Small intestine (tissue), 7 donors: ENCODE data around the gene FAM53B. TPM values are rescaled to one million over a fixed set of nuclear protein-coding genes. Genes with fewer than 3 reads are reported as not detected.

Experiments
- DNase-seq, 2 donors: peaks; one replicate each; pipeline versions ENCODE4 v3.0.0 to v3.0.0-alpha.2; 2013
- FAIRE-seq: peaks from 2 replicates; lab custom pipeline; 2012; peaks lifted over from hg19 to GRCh38; lab: Jason Lieb, UNC
- H3K27ac ChIP-seq, 3 donors: one replicate each; pipeline ENCODE4 v1.5.1; 2013; ENCODE audit warnings: low read length in 2 of 3, mild to moderate bottlenecking in 2 of 3, control low read depth in 1 of 3, inconsistent platforms in 1 of 3, low read depth in 1 of 3, moderate library complexity in 1 of 3
- H3K27me3 ChIP-seq, 3 donors: one replicate each; pipeline ENCODE4 v1.6.1; 2013; ENCODE audit warnings: low read length in 3 of 3, inconsistent platforms in 1 of 3; ENCODE audit not compliant: control insufficient read depth in 3 of 3, insufficient read depth in 3 of 3
- H3K36me3 ChIP-seq, 3 donors: one replicate each; pipeline ENCODE4 v1.6.1; 2013; ENCODE audit warnings: low read length in 3 of 3, inconsistent platforms in 1 of 3, low read depth in 1 of 3, mild to moderate bottlenecking in 1 of 3, moderate library complexity in 1 of 3; ENCODE audit not compliant: control insufficient read depth in 3 of 3, insufficient read depth in 2 of 3
- H3K4me1 ChIP-seq, 3 donors: one replicate each; pipeline ENCODE4 v1.6.1; 2013; ENCODE audit warnings: low read length in 2 of 3, inconsistent platforms in 1 of 3, low read depth in 1 of 3, mild to moderate bottlenecking in 1 of 3, moderate library complexity in 1 of 3; ENCODE audit not compliant: control insufficient read depth in 3 of 3, insufficient read depth in 2 of 3
- H3K4me3 ChIP-seq, 3 donors: one replicate each; pipeline ENCODE4 v1.5.1; 2013; ENCODE audit warnings: low read length in 3 of 3, control low read depth in 1 of 3, inconsistent platforms in 1 of 3, low read depth in 1 of 3, mild to moderate bottlenecking in 1 of 3, moderate library complexity in 1 of 3
- H3K9me3 ChIP-seq, 2 donors: one replicate each; pipeline ENCODE4 v1.6.1; 2013; ENCODE audit warnings: low read depth in 1 of 2, low read length in 1 of 2; ENCODE audit not compliant: control insufficient read depth in 2 of 2, insufficient read depth in 1 of 2
- WGBS, 3 donors: extraction: QIAGEN DNeasy Blood & Tissue Kit; methylation state at CpG; one replicate each; pipeline ENCODE4 v1.1.7; 2013; 5-methylcytosine and 5-hydroxymethylcytosine counted together
- polyA plus RNA-seq, 4 donors: library from polyadenylated mRNA; stranded (reverse) in 3 of 4; unstranded in 1 of 4; fragments of 200-250 nt in 3 of 4; fragments of 120-200 nt in 1 of 4; gene quantifications; one replicate each; pipeline versions ENCODE4 v1.2.1 to v1.2.3, GENCODE V29; 2013
- donor health status: healthy with polysubstance abuse.
- donor health status: control.
- donor health status: control.
- donor health status: Bipolar disorder and iron deficiency.
- donor health status: healthy.

Gene FAM53B
- polyA plus RNA-seq, 4 donors, result 15.1 to 30.2 (median 22.8) TPM

GRCh38 chr10:124706462-124707143 lies 37.6 kb downstream of the FAM53B start:
- Histone ChIP-seq H3K9me3 (no peaks in the 10 kb centered on the region), H3K4me3 (no peak overlapping the region), H3K27me3 (no peaks in the 10 kb centered on the region), H3K4me1 (peaks cover 30 to 89% (median 32%) of the 10 kb centered on the region in 3 donors), H3K36me3 (peaks cover 0 to 67% (median under 1%) of the 10 kb centered on the region in 3 donors), H3K27ac (peak overlapping the region; percentile 53 to 90 (median 66))
- FAIRE-seq, result no peak
- WGBS, 3 donors, result 63 to 80% (median 66%) methylated on average over 9 of the region's 9 CpGs
- peak in 1 of 2 donors; percentile 79 for DNase-seq

GRCh38 chr10:124705817-124706461 lies 38.2 kb downstream of the FAM53B start:
- Histone ChIP-seq H3K9me3 (no peaks in the 10 kb centered on the region), H3K27ac (peak overlapping the region in 2 of 3 donors; percentile 65 to 90), H3K4me3 (no peak overlapping the region), H3K27me3 (no peaks in the 10 kb centered on the region), H3K4me1 (peaks cover 30 to 93% (median 30%) of the 10 kb centered on the region in 3 donors), H3K36me3 (peaks cover 0 to 69% (median 1%) of the 10 kb centered on the region in 3 donors)
- DNase-seq, result no peak
- FAIRE-seq, result no peak
- 82 to 84% (median 82%) methylated on average over 12 of the region's 12 CpGs for WGBS, 3 donors

- FAIRE-seq, result no peak
- no peak for DNase-seq
- H3K27ac ChIP-seq, result peak overlapping the region in 2 of 3 donors; percentile 65 to 90
- no peaks in the 10 kb centered on the region for H3K27me3 ChIP-seq
- 74 to 81% (median 79%) methylated on average over 9 of the region's 9 CpGs for WGBS, 3 donors
- H3K4me1 ChIP-seq, result peaks cover 28 to 87% (median 29%) of the 10 kb centered on the region in 3 donors
- no peaks in the 10 kb centered on the region for H3K9me3 ChIP-seq
- H3K36me3 ChIP-seq, result peaks cover 0 to 71% (median 5%) of the 10 kb centered on the region in 3 donors
- H3K4me3 ChIP-seq, result no peak overlapping the region
Observed at GRCh38 chr10:124705381-124705740, 38.8 kb downstream of the FAM53B start.

GRCh38 chr10:124704428-124705380 lies 39.5 kb downstream of the FAM53B start:
- Histone ChIP-seq H3K9me3 (no peaks in the 10 kb centered on the region), H3K4me3 (no peak overlapping the region), H3K4me1 (peaks cover 23 to 81% (median 25%) of the 10 kb centered on the region in 3 donors), H3K27me3 (no peaks in the 10 kb centered on the region), H3K27ac (peak overlapping the region in 2 of 3 donors; percentile 65 to 90), H3K36me3 (peaks cover 0 to 76% (median 5%) of the 10 kb centered on the region in 3 donors)
- no peak for DNase-seq
- no peak for FAIRE-seq
- 85 to 91% (median 85%) methylated on average over 11 of the region's 11 CpGs for WGBS, 3 donors

- 55 to 71% (median 66%) methylated on average over 10 of the region's 10 CpGs for WGBS, 3 donors
- FAIRE-seq, result no peak
- Histone ChIP-seq H3K27me3 (no peaks in the 10 kb centered on the region), H3K4me1 (peaks cover 16 to 73% (median 17%) of the 10 kb centered on the region in 3 donors), H3K27ac (peak overlapping the region in 2 of 3 donors; percentile 12 to 65), H3K36me3 (peaks cover 0 to 84% (median 5%) of the 10 kb centered on the region in 3 donors), H3K9me3 (no peaks in the 10 kb centered on the region), H3K4me3 (no peak overlapping the region)
- no peak for DNase-seq
Observed at GRCh38 chr10:124703778-124704427, 40.3 kb downstream of the FAM53B start.

- DNase-seq (no peak), FAIRE-seq (no peak)
- Histone ChIP-seq H3K9me3 (no peaks in the 10 kb centered on the region), H3K4me1 (peaks cover 12 to 67% (median 16%) of the 10 kb centered on the region in 3 donors), H3K4me3 (no peak overlapping the region), H3K36me3 (peaks cover 0 to 89% (median 5%) of the 10 kb centered on the region in 3 donors), H3K27me3 (no peaks in the 10 kb centered on the region), H3K27ac (peak overlapping the region in 2 of 3 donors; percentile 31 to 65)
- WGBS, 3 donors, result 74 to 92% (median 86%) methylated on average over 7 of the region's 7 CpGs
Observed at GRCh38 chr10:124703372-124703771, 40.8 kb downstream of the FAM53B start.

GRCh38 chr10:124701881-124702656 lies 42.1 kb downstream of the FAM53B start:
- no peak for DNase-seq
- no peak for FAIRE-seq
- WGBS, 3 donors, result 47 to 57% (median 47%) methylated on average over 13 of the region's 13 CpGs
- Histone ChIP-seq H3K9me3 (no peaks in the 10 kb centered on the region), H3K27ac (peak overlapping the region; percentile 22 to 93 (median 58)), H3K27me3 (no peaks in the 10 kb centered on the region), H3K4me3 (no peak overlapping the region), H3K36me3 (peaks cover 0 to 99% (median 5%) of the 10 kb centered on the region in 3 donors), H3K4me1 (peaks cover 7 to 54% (median 14%) of the 10 kb centered on the region in 3 donors)
